ENCODE data around the gene DAZAP1.

GRCh38 chr19:1483979-1484428 lies 76.6 kb downstream of the DAZAP1 start:
- no peak for TF ChIP-seq CTCF (conservative IDR thresholded peaks at IDR 0.05; ENCODE audit: low read length)
- no peak for TF ChIP-seq EZH2phosphoT487 (IDR thresholded peaks at IDR 0.05; ENCODE audit: borderline replicate concordance)

Data from Loucy (cell line).